ENCODE data around the gene PRKG1. TPM values are rescaled to one million over a fixed set of nuclear protein-coding genes. Genes with fewer than 3 reads are reported as not detected.

The PRKG1 gene
- polyA plus RNA-seq, 3 donors = not detected

- Histone ChIP-seq H3K9me3 (replicated peaks in 1 of 2; ENCODE audit: control insufficient read depth in 1 of 2, insufficient read depth in 1 of 2, low read length in 2 of 2) (no peaks in the 10 kb centered on the region), H3K27ac (ENCODE audit: low read depth in 1 of 2, low read length in 2 of 2) (no peak overlapping the region), H3K9ac (ENCODE audit: insufficient read depth, low read length, poor library complexity, severe bottlenecking) (no peak overlapping the region), H3K4me1 (ENCODE audit: control insufficient read depth in 1 of 2, insufficient read depth in 2 of 2, low read length in 2 of 2) (no peaks in the 10 kb centered on the region), H4K20me1 (ENCODE audit: insufficient read depth, low read length) (no peaks in the 10 kb centered on the region), H3K79me2 (ENCODE audit: insufficient read depth, low read length) (no peaks in the 10 kb centered on the region), H2AFZ (ENCODE audit: insufficient read depth, low read depth, low read length, poor library complexity, severe bottlenecking) (no peak overlapping the region), H3K27me3 (ENCODE audit: control insufficient read depth in 2 of 2, insufficient read depth in 2 of 2, low read length in 2 of 2) (no peaks in the 10 kb centered on the region), H3K36me3 (replicated peaks in 1 of 2; ENCODE audit: control insufficient read depth in 1 of 2, insufficient read depth in 2 of 2, low read length in 2 of 2) (no peaks in the 10 kb centered on the region), H3K4me3 (replicated peaks in 1 of 3; ENCODE audit: low read depth in 2 of 3, low read length in 3 of 3) (no peak overlapping the region), H3K4me2 (replicated peaks; ENCODE audit: extremely low read depth, low read length, poor library complexity, severe bottlenecking) (no peak overlapping the region)
- H3K9me3 Mint-ChIP-seq = no peaks in the 10 kb centered on the region
- intact Hi-C loops (cut with micrococcal nuclease) = no loop called here
- no peak overlapping the region for H3K27ac Mint-ChIP-seq
- DNase-seq = no peak
- H3K4me3 Mint-ChIP-seq = no peak overlapping the region
- no peaks in the 10 kb centered on the region for H3K27me3 Mint-ChIP-seq (ENCODE audit: low read depth in 3 of 3)
- H3K4me1 Mint-ChIP-seq = no peaks in the 10 kb centered on the region
- TF ChIP-seq, protein P1, sequence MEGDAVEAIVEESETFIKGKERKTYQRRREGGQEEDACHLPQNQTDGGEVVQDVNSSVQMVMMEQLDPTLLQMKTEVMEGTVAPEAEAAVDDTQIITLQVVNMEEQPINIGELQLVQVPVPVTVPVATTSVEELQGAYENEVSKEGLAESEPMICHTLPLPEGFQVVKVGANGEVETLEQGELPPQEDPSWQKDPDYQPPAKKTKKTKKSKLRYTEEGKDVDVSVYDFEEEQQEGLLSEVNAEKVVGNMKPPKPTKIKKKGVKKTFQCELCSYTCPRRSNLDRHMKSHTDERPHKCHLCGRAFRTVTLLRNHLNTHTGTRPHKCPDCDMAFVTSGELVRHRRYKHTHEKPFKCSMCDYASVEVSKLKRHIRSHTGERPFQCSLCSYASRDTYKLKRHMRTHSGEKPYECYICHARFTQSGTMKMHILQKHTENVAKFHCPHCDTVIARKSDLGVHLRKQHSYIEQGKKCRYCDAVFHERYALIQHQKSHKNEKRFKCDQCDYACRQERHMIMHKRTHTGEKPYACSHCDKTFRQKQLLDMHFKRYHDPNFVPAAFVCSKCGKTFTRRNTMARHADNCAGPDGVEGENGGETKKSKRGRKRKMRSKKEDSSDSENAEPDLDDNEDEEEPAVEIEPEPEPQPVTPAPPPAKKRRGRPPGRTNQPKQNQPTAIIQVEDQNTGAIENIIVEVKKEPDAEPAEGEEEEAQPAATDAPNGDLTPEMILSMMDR (IDR thresholded peaks at IDR 0.05) = no peak
- WGBS (ENCODE audit: insufficient coverage) = 0% methylated on average over 1 of the region's 2 CpGs
- no peaks in the 10 kb centered on the region for H3K36me3 Mint-ChIP-seq
Measured at GRCh38 chr10:51063659-51064535, 10.4 kb upstream of the PRKG1 start.

GRCh38 chr10:51066231-51066630 is 8.1 kb upstream of the PRKG1 start:
- Histone ChIP-seq H3K27me3 (ENCODE audit: control insufficient read depth in 2 of 2, insufficient read depth in 2 of 2, low read length in 2 of 2) (peaks cover 5 to 7% of the 10 kb centered on the region in 2 donors), H3K4me2 (replicated peaks; ENCODE audit: extremely low read depth, low read length, poor library complexity, severe bottlenecking) (no peak overlapping the region), H3K9ac (ENCODE audit: insufficient read depth, low read length, poor library complexity, severe bottlenecking) (no peak overlapping the region), H3K4me1 (ENCODE audit: control insufficient read depth in 1 of 2, insufficient read depth in 2 of 2, low read length in 2 of 2) (no peaks in the 10 kb centered on the region), H3K27ac (ENCODE audit: low read depth in 1 of 2, low read length in 2 of 2) (no peak overlapping the region), H3K36me3 (replicated peaks in 1 of 2; ENCODE audit: control insufficient read depth in 1 of 2, insufficient read depth in 2 of 2, low read length in 2 of 2) (no peaks in the 10 kb centered on the region), H3K79me2 (ENCODE audit: insufficient read depth, low read length) (no peaks in the 10 kb centered on the region), H4K20me1 (ENCODE audit: insufficient read depth, low read length) (no peaks in the 10 kb centered on the region), H2AFZ (ENCODE audit: insufficient read depth, low read depth, low read length, poor library complexity, severe bottlenecking) (no peak overlapping the region), H3K9me3 (replicated peaks in 1 of 2; ENCODE audit: control insufficient read depth in 1 of 2, insufficient read depth in 1 of 2, low read length in 2 of 2) (no peaks in the 10 kb centered on the region), H3K4me3 (replicated peaks in 1 of 3; ENCODE audit: low read depth in 2 of 3, low read length in 3 of 3) (no peak overlapping the region)
- H3K4me3 Mint-ChIP-seq = no peak overlapping the region
- 0% methylated on average over 1 of the region's 1 CpG for WGBS (ENCODE audit: insufficient coverage)
- intact Hi-C loops (cut with micrococcal nuclease) = no loop called here
- TF ChIP-seq, protein P1 (IDR thresholded peaks at IDR 0.05) = no peak
- H3K4me1 Mint-ChIP-seq = no peaks in the 10 kb centered on the region
- no peak overlapping the region for H3K27ac Mint-ChIP-seq
- DNase-seq = no peak
- H3K9me3 Mint-ChIP-seq = no peaks in the 10 kb centered on the region
- peaks cover 0 to 7% (median 2%) of the 10 kb centered on the region in 3 donors for H3K27me3 Mint-ChIP-seq (ENCODE audit: low read depth in 3 of 3)
- no peaks in the 10 kb centered on the region for H3K36me3 Mint-ChIP-seq
